IPS-11a (cell line): Measurements from ENCODE around the gene RNF215.
A peak's percentile ranks its signal among the peaks of the same experiment; 100 is the strongest.
"Not testable (repeated sequence)": the region's sequence is repeated elsewhere in the genome, so short reads cannot be mapped to it uniquely, and the experiment has no call there.

Source experiments
- H3K4me3 ChIP-seq: one replicate; pipeline ENCODE4 v1.5.1; 2013; ENCODE audit warnings: low read depth, low read length, control low read depth

RNF215 gene

DNA sequence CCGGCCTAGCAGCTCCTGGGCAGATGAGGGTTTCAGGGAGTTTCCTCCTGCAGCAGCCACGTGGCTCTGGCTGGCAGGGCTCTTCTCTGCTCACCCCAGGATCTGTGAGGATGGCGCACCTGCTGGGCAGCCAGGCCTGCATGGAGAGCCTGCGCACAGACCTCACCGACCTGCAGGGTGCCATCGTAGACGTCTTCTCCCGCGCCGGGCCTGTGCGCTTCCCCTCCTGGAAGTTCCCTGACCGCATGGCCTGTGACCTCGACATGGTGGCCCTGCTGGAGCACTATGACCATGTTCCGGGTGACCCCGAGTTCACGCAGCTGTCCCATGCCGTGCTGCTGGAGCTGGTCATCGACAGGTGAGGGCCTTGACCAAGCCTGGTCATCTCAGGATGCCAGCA lies 21.3 kb downstream of the RNF215 start:
- no peak overlapping the region for H3K4me3 ChIP-seq

DNA sequence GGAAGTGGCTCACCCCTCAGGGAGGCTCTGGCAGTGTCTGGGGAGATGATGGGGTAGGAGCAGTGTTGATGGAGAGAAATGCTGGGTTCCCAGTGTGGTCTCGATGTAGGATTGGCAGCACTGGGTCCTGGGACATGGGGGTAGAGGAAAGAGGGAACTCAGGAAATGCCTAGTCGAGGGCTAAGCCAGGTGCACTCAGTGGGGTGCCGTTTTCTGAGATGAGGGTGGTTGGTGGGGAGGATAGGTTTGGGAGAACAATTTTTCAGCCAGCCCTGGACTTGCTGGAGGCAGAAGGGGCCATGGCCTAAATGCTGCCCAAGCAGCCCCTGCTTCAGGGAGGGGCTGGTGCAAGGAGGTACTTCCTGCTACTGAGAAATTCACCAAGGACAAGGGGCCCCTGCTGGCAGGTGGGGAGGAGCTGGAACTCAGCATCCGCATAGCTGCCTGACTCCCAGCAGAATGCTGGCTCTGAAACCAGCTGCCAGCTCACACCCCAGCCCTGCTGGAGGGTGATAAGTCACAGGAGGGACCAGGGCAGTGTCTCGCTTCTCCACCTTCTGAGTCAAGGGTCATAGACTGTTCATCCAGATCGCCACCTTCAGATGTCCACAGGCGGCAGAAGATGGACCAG lies 24.4 kb downstream of the RNF215 start:
- H3K4me3 ChIP-seq: no peak overlapping the region

GRCh38 chr22:30361916-30362650 lies 25.1 kb downstream of the RNF215 start:
- H3K4me3 ChIP-seq: no peak overlapping the region

DNA sequence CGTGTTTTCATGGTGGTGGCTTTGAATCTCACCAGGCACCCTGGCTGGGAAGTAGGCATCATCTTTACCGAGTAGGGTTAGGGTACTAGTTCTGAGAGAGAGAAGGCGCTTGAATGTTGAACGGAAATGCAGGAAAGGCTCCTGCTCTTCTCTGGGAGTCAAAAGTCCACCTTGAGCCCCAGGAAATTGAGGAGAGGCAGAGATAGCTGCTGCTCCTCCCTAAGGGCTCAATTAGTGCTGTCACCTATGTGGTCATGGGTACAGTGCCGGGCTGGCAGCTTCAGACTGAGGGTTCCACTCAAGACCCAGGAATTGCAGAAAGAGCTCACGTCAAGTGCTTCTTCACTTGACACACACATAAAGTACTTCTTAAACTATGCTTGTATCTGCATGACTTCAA lies 28.7 kb downstream of the RNF215 start:
- no peak overlapping the region for H3K4me3 ChIP-seq

GRCh38 chr22:30357650-30358215 lies 29.5 kb downstream of the RNF215 start:
- H3K4me3 ChIP-seq: peak overlapping the region; percentile 90

DNA sequence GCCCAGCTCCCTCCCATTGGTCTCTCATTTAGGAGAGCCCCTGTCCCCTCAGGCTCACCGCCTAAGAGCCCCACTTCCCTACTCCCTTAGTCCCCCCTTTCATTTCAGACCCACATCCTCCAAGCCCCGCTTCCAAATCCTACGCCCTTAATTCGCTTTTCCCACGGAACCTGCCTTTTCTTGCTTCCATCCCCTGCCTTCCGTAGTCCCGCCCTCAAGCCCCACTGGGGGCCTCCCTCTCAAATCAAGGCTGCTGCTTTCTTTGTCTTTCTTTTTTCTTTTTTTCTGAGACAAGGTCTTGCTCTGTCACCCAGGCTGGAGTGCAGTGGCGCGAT lies 30.0 kb downstream of the RNF215 start:
- peak overlapping the region; percentile 90 for H3K4me3 ChIP-seq

GRCh38 chr22:30356449-30357235 lies 30.6 kb downstream of the RNF215 start, which contains the start of the genes CCDC157 and SF3A1:
TSS of gene CCDC157 (plus strand) at chr22:30357007. CDS start at chr22:30366001, 8,994 bp downstream.
TSS of gene SF3A1 (minus strand) at chr22:30356894. CDS start at chr22:30356792, 102 bp downstream.
- peak within 1 kb of the TSS; percentile 90 for H3K4me3 ChIP-seq

DNA sequence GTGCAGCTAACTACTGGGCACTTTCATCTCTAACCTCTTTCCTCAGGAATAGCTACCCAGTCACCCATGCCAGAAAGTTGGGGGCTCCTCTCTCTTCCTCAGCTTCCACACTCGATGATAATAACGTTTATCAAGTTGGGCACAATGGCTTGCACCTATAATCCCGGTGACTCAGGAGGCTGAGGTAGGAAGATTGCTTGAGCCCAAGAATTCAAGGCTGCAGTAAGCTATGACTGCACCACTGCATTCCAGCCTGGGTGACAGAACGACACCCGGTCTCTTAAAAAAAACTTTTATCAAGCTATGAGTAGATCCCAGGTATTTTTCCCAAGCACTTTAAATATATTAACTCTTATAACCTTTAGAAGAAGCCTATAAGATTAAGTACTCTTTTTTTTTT lies 32.6 kb downstream of the RNF215 start:
- H3K4me3 ChIP-seq: no peak overlapping the region

DNA sequence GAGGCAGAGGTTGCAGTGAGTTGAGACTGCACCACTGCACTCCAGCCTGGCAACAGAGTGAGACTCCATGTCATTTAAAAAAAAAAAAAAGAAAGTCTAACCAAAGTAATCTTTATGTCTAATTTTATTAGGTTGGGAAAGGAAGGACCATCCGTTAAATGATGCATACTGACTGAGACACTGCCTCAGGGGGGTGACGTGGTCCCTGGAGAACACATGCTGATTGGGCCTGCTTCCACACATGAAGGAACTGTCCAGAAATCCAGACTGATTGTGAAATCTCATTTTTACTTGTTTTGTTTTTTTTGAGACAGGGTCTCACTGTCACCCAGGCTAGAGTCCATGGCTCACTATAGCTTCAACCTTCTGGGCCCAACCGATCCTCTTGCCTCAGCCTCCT lies 36.0 kb downstream of the RNF215 start:
- no peak overlapping the region for H3K4me3 ChIP-seq

DNA sequence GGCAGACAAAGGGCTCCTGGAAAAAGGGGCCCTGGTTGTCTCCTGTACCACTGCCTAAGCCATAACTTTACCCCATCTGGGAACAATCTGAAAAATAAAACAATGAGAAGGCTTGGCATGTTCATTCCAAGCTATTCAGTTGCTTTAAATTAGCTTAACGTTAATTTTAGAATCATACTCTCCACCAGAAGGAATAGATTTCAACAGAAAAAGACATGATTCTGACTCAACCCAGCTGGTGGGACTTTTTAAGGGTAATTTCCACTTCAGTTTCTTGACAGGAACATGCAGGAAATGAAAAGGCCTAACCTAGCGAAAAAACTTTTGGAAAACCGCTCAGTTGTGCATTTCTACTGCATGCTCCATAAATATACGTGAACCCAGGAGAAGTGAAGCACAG lies 38.4 kb downstream of the RNF215 start:
- no peak overlapping the region for H3K4me3 ChIP-seq

- no peak overlapping the region for H3K4me3 ChIP-seq
These were observed 38.8 kb downstream of the RNF215 start for GRCh38 chr22:30348404-30348803.

- H3K4me3 ChIP-seq: no peak overlapping the region
These were observed 39.8 kb downstream of the RNF215 start for GRCh38 chr22:30347255-30347892.

GRCh38 chr22:30344447-30345200 lies 42.6 kb downstream of the RNF215 start:
- no peak overlapping the region for H3K4me3 ChIP-seq

GRCh38 chr22:30340911-30341685 lies 46.1 kb downstream of the RNF215 start:
- no peak overlapping the region for H3K4me3 ChIP-seq

- no peak overlapping the region for H3K4me3 ChIP-seq
These were observed 48.4 kb downstream of the RNF215 start for GRCh38 chr22:30338802-30339201.

GRCh38 chr22:30338341-30338740 lies 48.9 kb downstream of the RNF215 start:
- H3K4me3 ChIP-seq: not testable (repeated sequence)

- H3K4me3 ChIP-seq: no peak overlapping the region
These were observed 49.8 kb downstream of the RNF215 start for GRCh38 chr22:30337461-30337778.

DNA sequence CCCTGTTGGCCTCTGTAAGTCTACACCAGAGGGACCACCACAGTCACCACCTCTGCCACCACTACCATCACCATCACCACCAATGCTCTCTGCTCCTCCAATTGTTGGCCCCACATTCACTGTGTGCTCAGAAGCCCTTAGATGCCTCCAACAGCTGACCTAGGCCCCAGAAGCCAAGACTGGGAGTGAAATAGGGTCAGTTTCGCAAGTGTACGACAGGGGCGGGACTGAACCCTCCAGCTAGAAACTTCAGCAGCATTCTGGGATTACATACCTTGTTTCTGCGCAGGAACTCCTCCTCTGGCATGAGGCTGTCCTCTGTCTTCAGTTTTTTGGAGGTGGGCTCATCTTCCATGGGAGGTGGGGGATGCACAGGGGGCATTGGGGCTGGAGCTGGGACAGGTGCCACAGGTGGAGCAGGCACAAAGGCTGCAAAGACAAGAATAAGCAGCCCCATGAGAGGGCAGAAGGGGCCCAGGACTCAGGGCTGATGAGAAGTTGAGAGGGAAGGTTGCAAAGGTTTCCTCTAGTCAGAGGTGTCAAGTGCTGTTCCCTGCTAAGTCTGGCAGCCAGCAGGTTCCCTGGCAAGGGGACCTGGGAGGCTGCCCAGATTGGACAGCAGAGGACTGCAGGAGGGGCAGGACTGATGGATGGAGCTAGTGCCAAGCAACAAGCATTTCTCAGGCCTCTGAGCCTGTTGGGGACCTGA lies 50.3 kb downstream of the RNF215 start:
- H3K4me3 ChIP-seq: no peak overlapping the region

GRCh38 chr22:30335236-30335635 lies 52.0 kb downstream of the RNF215 start:
- H3K4me3 ChIP-seq: no peak overlapping the region
